ENCODE results near the gene SKOR2. TPM values are rescaled to one million over a fixed set of nuclear protein-coding genes. Genes with fewer than 3 reads are reported as not detected.
"Not testable (repeated sequence)": the region's sequence is repeated elsewhere in the genome, so short reads cannot be mapped to it uniquely, and the experiment has no call there.

Gene SKOR2
- total RNA-seq, 4 donors from 2014 or later, result not detected

DNA sequence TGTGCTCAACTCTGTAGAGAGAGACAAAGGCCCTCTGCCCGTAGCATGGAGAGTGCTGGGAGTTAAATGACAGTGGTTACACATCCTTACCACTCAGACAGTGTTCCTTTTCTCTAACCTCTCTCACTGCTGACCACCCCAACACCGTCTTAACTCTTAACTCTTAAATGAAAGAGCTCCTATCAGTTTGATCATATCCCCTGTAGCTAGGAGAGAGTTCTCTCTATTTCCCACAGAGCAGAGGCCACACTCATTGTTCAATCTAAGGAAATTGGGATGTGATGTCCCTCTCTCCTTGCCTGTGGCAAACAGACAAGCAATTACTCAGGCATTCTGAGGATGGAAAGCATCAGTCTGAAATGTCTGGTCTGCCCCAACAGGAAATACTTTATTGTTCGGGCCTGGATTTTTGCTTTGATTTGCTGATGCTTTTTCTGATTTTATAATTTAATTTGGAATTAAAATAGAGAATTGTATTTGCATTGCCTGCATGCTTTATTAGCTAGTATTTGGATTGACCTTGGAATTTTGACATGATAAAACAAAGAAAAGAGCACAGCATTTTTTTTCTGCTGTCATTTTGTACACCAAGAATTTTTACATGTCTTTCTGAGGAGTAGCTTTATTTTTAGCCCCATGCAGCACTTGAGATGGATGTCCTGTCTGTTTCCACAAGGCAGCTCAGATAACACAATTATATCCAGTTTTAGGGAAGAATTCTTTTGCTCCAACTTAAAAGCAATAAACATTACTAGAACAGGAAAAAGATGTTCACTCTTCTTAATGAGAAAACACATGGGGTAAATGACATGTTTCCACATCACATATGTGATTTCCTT is 47.6 kb downstream of the SKOR2 start:
- Histone ChIP-seq H3K36me3 (no peaks in the 10 kb centered on the region), H3K27ac (no peak overlapping the region), H3K9me3 (no peaks in the 10 kb centered on the region), H3K4me1 (no peaks in the 10 kb centered on the region), H3K27me3 (no peaks in the 10 kb centered on the region), H3K4me3 (no peak overlapping the region)
- TF ChIP-seq CTCF (IDR thresholded peaks at IDR 0.05) (no peak), POLR2A (IDR thresholded peaks at IDR 0.05) (no peak)
- intact Hi-C loops (cut with DNase I; ENCODE audit: low total_unique reads), result no loop called here
- DNase-seq, result no peak

DNA sequence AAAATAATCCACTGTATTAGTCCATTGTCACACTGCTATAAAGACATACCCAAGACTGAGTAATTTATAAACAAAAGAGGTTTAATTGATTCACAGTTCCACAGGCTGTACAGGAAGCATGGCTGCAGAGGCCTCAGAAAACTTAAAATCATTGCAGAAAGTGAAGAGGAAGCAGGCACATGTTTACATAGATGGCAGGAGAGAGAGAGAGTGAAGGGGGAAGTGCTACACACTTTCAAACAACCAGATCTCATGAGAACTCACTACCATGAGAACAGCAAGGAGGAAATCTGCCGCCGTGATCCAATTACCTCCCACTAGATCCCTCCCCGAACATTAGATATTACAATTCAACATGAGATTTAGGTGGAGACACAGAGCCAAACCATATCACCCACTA is 55.5 kb downstream of the SKOR2 start:
- intact Hi-C loops (cut with DNase I; ENCODE audit: low total_unique reads), result not testable (repeated sequence)

GRCh38 chr18:47191961-47192360 is 59.5 kb downstream of the SKOR2 start:
- Histone ChIP-seq H3K4me3 (no peak overlapping the region), H3K9me3 (no peaks in the 10 kb centered on the region), H3K27ac (no peak overlapping the region), H3K4me1 (no peaks in the 10 kb centered on the region), H3K27me3 (no peaks in the 10 kb centered on the region), H3K36me3 (no peaks in the 10 kb centered on the region)
- intact Hi-C loops (cut with DNase I; ENCODE audit: low total_unique reads), result no loop called here
- DNase-seq, result no peak
- no peak for TF ChIP-seq POLR2A (IDR thresholded peaks at IDR 0.05)
- no peak for TF ChIP-seq CTCF (IDR thresholded peaks at IDR 0.05)

More for the DNA sequence above, 55.5 kb downstream of the SKOR2 start:
- H3K27me3 ChIP-seq, H3K27ac ChIP-seq, H3K4me1 ChIP-seq, H3K4me3 ChIP-seq, DNase-seq, H3K36me3 ChIP-seq, H3K9me3 ChIP-seq: not testable (repeated sequence)

GRCh38 chr18:47187721-47188120 is 63.7 kb downstream of the SKOR2 start:
- Histone ChIP-seq H3K9me3 (no peaks in the 10 kb centered on the region), H3K4me3 (no peak overlapping the region), H3K36me3 (no peaks in the 10 kb centered on the region), H3K27ac (no peak overlapping the region), H3K27me3 (no peaks in the 10 kb centered on the region), H3K4me1 (no peaks in the 10 kb centered on the region)
- TF ChIP-seq POLR2A (IDR thresholded peaks at IDR 0.05), result no peak
- no peak for TF ChIP-seq CTCF (IDR thresholded peaks at IDR 0.05)
- no peak for DNase-seq
- intact Hi-C loops (cut with DNase I; ENCODE audit: low total_unique reads), result no loop called here

DNA sequence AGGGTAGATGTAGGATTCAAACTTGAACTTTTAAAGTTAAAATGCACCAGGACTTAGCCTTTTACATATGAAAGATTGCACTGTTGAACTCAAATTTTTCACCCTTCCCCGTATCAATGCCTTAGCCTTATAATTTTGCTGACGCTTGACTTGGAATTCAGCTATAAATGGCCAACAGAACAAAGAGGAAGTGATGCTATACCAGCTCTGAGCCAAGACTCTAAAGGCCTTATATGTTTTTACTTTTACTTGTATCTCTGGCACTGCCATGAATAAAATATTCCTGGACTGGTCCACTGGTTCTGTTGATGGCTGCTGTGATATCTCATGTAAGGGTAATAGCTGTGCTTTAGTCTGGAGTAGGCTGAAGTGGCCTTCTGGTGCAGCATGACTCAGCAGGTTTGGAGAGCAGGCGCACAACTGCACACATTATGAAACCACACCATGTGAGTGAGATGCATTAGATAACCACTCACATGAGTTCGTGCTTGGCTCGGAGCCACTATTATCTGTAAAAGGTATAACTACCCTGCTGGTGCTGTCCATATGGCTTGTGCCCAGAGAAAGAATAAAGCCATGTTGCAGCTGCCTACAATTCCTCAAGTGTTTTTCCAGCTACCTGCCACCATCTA is 66.9 kb downstream of the SKOR2 start:
- Histone ChIP-seq H3K36me3 (no peaks in the 10 kb centered on the region), H3K27ac (no peak overlapping the region), H3K27me3 (no peaks in the 10 kb centered on the region), H3K9me3 (no peaks in the 10 kb centered on the region), H3K4me1 (no peaks in the 10 kb centered on the region), H3K4me3 (no peak overlapping the region)
- DNase-seq, result peak in 1 of 2 donors; percentile 19
- TF ChIP-seq CTCF (IDR thresholded peaks at IDR 0.05) (no peak), POLR2A (IDR thresholded peaks at IDR 0.05) (no peak)
- intact Hi-C loops (cut with DNase I; ENCODE audit: low total_unique reads), result no loop called here

DNA sequence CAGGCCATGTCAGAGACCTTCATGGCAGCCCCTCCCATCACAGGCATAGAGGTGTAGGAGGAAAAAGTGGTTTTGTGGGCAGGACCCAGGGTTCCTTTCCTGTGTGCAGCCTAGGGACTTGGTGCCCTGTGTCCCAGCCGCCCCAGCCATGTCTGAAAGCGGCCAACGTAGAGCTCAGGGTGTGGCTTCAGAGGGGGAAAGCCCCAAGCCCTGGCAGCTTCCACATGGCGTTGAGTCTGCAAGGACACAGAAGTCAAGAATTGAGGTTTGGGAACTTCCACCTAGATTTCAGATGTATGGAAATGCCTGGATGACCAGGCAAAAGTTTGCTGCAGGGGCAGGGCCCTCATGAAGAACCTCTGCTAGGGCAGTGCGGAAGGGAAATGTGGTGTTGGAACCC is 69.3 kb downstream of the SKOR2 start:
- H3K4me3 ChIP-seq; H3K27ac ChIP-seq; intact Hi-C loops (cut with DNase I; ENCODE audit: low total_unique reads); H3K27me3 ChIP-seq; DNase-seq; H3K4me1 ChIP-seq; H3K9me3 ChIP-seq; H3K36me3 ChIP-seq: not testable (repeated sequence)

All from uterus (tissue), 4 donors.